Esophagus (tissue), 2 donors: ENCODE results near the gene HOXB3. TPM values are rescaled to one million over a fixed set of nuclear protein-coding genes. Genes with fewer than 3 reads are reported as not detected.

ENCODE experiments used
- H3K27ac ChIP-seq, 2 donors: one replicate each; pipeline ENCODE4 v1.5.1; 2013; ENCODE audit warnings: low read depth in 2 of 2, mild to moderate bottlenecking in 2 of 2, inconsistent platforms in 1 of 2, low read length in 1 of 2, moderate library complexity in 1 of 2
- H3K27me3 ChIP-seq, 2 donors: one replicate each; pipeline ENCODE4 v1.6.1; 2013; ENCODE audit warnings: low read length in 2 of 2, control low read depth in 1 of 2, mild to moderate bottlenecking in 1 of 2; ENCODE audit not compliant: insufficient read depth in 2 of 2, control insufficient read depth in 1 of 2
- H3K36me3 ChIP-seq, 2 donors: one replicate each; pipeline ENCODE4 v1.6.1; 2013; ENCODE audit warnings: low read length in 1 of 2; ENCODE audit not compliant: control insufficient read depth in 2 of 2, insufficient read depth in 2 of 2
- H3K4me1 ChIP-seq, 2 donors: one replicate each; pipeline ENCODE4 v1.6.1; 2013; ENCODE audit warnings: low read length in 1 of 2; ENCODE audit not compliant: control insufficient read depth in 2 of 2, insufficient read depth in 2 of 2
- H3K4me3 ChIP-seq, 2 donors: one replicate each; pipeline ENCODE4 v1.5.1; 2013; ENCODE audit warnings: low read length in 2 of 2, mild to moderate bottlenecking in 2 of 2, low read depth in 1 of 2, moderate library complexity in 1 of 2
- H3K9me3 ChIP-seq, 2 donors: one replicate each; pipeline ENCODE4 v1.6.1; 2013; ENCODE audit warnings: mild to moderate bottlenecking in 2 of 2, low read depth in 1 of 2, low read length in 1 of 2, moderate library complexity in 1 of 2; ENCODE audit not compliant: control insufficient read depth in 2 of 2, insufficient read depth in 1 of 2
- WGBS, 2 donors: extraction: QIAGEN DNeasy Blood & Tissue Kit; methylation state at CpG; one replicate each; pipeline ENCODE4 v1.1.7; 2013; 5-methylcytosine and 5-hydroxymethylcytosine counted together
- polyA plus RNA-seq, 2 donors: library from polyadenylated mRNA; stranded (reverse); fragments of 200-250 nt; gene quantifications; one replicate each; pipeline ENCODE4 v1.2.3, GENCODE V29; 2013
- donor health status: healthy with polysubstance abuse.
- donor health status: Bipolar disorder and iron deficiency.

The HOXB3 gene
- polyA plus RNA-seq, 2 donors, result 6.3 to 12.7 TPM

DNA sequence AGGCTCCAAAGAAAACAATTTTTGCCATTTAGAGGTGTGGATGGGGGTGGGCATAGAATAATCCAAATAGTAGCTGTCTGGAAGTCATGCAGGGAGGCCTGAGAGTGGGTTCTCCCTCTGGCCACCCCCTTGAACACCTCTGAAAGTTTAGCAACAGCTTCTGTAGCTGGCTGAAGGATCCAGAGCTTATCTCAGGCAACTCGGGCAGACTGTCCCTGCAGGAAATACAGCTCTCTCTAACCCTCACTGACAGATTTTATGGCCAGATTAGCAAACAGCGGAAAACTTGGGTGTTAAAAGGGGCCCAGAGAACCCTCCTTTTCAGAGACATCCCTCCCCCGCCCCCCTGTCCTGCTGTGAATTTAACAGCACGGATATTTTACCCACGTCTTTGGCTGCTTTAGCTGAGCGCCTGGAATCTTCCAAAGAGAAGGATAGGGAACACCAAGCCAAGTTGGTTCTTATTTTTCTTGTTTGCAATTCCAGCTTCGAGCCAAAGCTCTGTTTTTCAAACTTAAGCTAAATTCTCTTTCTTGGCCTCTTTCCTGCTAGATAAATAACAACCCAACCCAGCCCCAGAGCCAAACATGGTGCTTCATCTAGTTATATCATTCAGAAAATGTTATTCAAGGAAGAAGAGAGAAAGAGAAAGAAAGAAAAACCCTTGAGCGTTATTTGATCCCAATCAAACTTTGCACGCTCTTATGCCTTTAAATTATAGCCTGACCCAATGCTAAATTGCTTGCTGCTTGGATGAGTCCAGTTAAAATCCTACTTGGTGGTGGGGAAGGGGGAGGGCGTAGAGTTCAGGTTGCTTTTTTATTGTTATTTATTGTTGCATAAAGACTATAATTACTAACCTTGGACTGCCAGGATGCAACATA is 42.9 kb downstream of the HOXB3 start:
- WGBS, 2 donors, result 22 to 37% methylated on average over 10 of the region's 10 CpGs
- Histone ChIP-seq H3K9me3 (no peaks in the 10 kb centered on the region), H3K27me3 (no peaks in the 10 kb centered on the region), H3K4me1 (peaks cover 0 to 2% of the 10 kb centered on the region in 2 donors), H3K36me3 (peaks cover 0 to 6% of the 10 kb centered on the region in 2 donors), H3K27ac (peak overlapping the region; percentile 88 to 90), H3K4me3 (peak overlapping the region in 1 of 2 donors; percentile 17)

DNA sequence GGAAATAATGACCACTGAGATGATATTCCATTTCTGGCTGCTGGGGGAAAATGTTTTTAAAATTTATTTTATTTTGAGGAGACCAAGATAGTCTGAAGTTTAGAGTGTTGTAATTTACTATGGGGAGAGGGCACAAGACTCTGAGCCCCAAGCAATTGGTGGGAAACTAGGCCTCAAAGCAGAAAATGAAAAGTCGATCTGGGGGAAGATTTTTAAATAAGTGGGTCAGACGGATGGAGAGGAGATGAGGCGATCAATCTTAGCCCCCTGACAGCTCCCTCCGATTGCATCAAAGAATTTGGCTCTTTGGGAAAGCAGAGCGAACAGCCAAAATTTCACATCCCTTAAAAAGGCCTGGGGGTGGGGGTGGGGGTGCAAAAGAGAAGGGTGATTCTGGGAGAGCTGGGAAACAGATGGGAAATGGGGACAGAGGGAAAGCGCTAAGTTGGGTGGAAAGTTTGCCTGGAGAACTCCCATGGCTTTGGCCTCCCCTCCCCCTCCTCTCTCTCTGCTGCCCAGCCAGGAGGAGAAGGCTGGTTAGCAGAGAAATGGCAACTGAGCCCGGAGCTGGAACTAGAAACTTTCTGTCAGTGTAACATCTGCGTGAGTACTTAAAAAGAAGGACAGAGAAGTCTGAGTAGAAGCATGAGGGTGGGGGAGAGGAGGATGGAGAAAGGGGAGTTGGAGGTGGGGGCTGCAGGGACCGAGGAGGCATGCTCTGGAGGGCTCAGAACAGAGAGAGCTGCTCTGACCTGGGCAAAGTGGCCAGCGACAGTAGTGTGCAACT is 43.7 kb downstream of the HOXB3 start:
- H3K4me1 ChIP-seq, result no peaks in the 10 kb centered on the region
- H3K4me3 ChIP-seq, result peak overlapping the region in 1 of 2 donors; percentile 17

DNA sequence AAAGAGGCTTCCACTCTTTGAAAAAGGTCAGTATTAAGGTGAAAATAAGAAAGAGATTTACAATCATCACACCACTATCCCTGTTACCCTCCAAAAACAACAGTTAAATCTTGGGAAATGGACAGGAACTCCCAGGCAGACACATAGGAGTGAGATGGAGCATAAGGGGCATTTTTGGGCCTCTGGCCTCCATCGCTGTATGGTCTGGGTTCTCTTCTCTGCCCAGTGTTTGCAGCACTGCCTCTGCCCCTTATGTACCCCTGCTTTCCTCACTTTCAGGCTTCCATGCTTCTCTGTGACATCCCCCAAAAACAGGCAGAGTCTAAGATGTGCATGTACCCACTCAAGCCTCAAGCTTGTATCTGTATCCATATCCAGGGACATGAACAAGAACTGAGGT is 44.5 kb downstream of the HOXB3 start:
- Histone ChIP-seq H3K36me3 (peaks cover 0 to 3% of the 10 kb centered on the region in 2 donors), H3K27me3 (no peaks in the 10 kb centered on the region), H3K9me3 (no peaks in the 10 kb centered on the region), H3K27ac (peak overlapping the region; percentile 72 to 96), H3K4me3 (no peak overlapping the region), H3K4me1 (no peaks in the 10 kb centered on the region)
- WGBS, 2 donors, result 89 to 94% methylated on average over 1 of the region's 1 CpG

More for the DNA sequence above, 43.7 kb downstream of the HOXB3 start:
- H3K27ac ChIP-seq, result peak overlapping the region; percentile 88 to 90
- WGBS, 2 donors, result 31 to 38% methylated on average over 10 of the region's 10 CpGs
- no peaks in the 10 kb centered on the region for H3K27me3 ChIP-seq
- H3K9me3 ChIP-seq, result no peaks in the 10 kb centered on the region
- peaks cover 0 to 6% of the 10 kb centered on the region in 2 donors for H3K36me3 ChIP-seq

GRCh38 chr17:48545022-48545375 is 45.0 kb downstream of the HOXB3 start, which contains the start of gene HOXB2:
TSS of gene HOXB2 (minus strand) at chr17:48545109. CDS start at chr17:48544911, 198 bp downstream.
- H3K27me3 ChIP-seq, result no peaks in the 10 kb centered on the region
- H3K36me3 ChIP-seq, result no peaks in the 10 kb centered on the region
- 35 to 48% methylated on average over 12 of the region's 12 CpGs for WGBS, 2 donors
- peak within 1 kb of the TSS; percentile 91 to 96 for H3K27ac ChIP-seq
- H3K9me3 ChIP-seq, result no peaks in the 10 kb centered on the region
- peak within 1 kb of the TSS; percentile 77 to 83 for H3K4me3 ChIP-seq
- H3K4me1 ChIP-seq, result no peaks in the 10 kb centered on the region

DNA sequence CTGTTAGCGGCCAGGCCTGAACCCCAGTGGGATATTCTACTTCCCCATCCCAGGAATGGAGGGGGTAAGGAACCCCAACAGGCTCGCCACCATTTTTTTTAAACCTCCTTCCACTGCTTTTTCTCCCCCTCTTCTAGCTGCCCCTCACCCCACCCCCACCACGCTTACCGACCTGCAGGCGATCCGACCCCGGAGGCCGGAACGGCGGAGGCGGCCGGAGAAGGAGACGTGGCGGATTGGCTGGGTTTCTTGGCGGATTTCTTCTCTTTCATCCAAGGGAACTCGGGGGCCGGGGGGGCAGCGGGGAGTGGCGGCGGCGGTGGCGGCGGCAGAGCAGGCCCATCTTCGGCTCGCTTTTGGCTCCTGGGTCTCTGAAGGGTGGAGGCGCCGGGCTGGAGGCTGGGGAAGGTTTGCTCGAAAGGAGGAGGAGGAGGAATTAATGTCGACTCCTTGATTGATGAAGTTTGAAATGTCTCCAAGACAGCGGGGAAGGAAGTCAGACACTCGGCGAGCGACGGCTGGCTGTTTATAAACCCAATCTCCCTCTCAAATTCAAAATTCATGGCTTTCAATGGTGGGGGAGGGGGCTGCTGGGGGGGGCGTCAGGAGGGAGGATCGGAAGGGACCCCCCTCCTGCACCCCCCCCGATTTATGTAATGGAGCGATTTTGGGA is 45.6 kb downstream of the HOXB3 start:
- Histone ChIP-seq H3K27ac (peak overlapping the region; percentile 91 to 96), H3K4me1 (no peaks in the 10 kb centered on the region), H3K4me3 (peak overlapping the region; percentile 77 to 83), H3K27me3 (no peaks in the 10 kb centered on the region), H3K36me3 (no peaks in the 10 kb centered on the region), H3K9me3 (no peaks in the 10 kb centered on the region)
- WGBS, 2 donors, result 3 to 8% methylated on average over 38 of the region's 38 CpGs

GRCh38 chr17:48543854-48544348 is 46.1 kb downstream of the HOXB3 start:
- WGBS, 2 donors, result 2 to 6% methylated on average over 18 to 20 of the region's 20 CpGs
- no peaks in the 10 kb centered on the region for H3K36me3 ChIP-seq
- no peaks in the 10 kb centered on the region for H3K4me1 ChIP-seq
- no peaks in the 10 kb centered on the region for H3K27me3 ChIP-seq
- H3K4me3 ChIP-seq, result peak overlapping the region; percentile 77 to 83
- H3K27ac ChIP-seq, result peak overlapping the region; percentile 91 to 96
- H3K9me3 ChIP-seq, result no peaks in the 10 kb centered on the region

DNA sequence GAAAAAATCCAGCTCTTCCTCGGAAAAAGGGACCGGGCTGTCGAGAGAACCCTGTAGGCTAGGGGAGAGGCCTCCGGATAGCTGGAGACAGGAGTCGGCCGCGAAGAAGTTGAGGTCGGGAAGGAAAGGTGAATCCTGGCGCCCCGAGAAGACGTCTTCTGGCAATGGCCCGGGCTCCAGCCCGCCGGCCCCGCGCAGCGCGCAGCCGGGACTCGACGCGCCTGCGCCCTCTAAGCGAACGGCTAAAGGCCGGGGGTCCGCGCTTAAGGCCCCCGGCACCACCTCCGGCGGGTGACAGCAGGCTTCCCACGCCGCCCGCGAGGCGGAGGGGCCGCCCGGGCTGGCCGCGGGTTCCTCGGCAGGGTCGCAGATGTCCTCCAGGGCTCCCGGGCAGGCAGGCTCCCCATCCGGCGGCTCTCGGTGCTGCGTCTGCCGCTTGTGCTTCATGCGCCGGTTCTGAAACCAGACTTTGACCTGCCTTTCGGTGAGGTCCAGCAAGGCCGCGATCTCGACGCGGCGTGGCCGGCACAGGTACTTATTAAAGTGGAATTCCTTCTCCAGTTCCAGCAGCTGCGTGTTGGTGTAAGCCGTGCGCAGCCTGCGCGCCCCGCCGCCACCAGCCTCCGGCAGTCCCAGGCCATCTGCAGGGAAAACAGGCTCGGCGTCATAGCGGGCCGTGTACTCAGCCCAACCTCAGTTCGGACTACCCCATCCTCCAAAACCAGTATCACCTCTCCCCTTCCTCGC is 46.8 kb downstream of the HOXB3 start:
- Histone ChIP-seq H3K27ac (peak overlapping the region; percentile 91 to 96), H3K27me3 (no peaks in the 10 kb centered on the region), H3K4me1 (no peaks in the 10 kb centered on the region), H3K4me3 (peak overlapping the region; percentile 77 to 83), H3K9me3 (no peaks in the 10 kb centered on the region), H3K36me3 (no peaks in the 10 kb centered on the region)
- WGBS, 2 donors, result 1% methylated on average over 68 to 72 of the region's 72 CpGs

DNA sequence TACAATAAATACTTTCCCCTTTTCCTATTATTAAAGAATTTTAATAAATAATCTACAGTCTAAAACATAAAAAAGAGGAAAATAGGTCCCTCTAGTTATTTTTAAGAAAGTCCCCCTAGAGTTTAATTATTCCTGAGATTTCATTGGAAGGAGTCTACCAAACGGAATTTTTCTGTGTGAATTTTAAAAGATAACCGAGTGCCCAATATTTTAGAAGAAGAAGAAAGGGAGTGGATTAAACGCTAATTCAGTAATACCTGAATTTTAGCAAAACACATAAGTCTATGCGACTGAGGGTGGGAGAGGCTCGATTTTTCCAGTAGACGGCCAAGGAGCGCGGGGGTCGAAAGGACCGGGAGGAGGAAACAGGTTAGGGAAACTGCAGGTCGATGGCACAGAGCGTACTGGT is 47.3 kb downstream of the HOXB3 start:
- Histone ChIP-seq H3K36me3 (no peaks in the 10 kb centered on the region), H3K27ac (peak overlapping the region; percentile 91 to 98), H3K9me3 (no peaks in the 10 kb centered on the region), H3K4me3 (peak overlapping the region; percentile 77 to 83), H3K4me1 (no peaks in the 10 kb centered on the region), H3K27me3 (no peaks in the 10 kb centered on the region)
- WGBS, 2 donors, result 5 to 7% methylated on average over 12 of the region's 12 CpGs
